NCI-H128 (cell line): ENCODE measurements around the gene RAB25.
A peak's percentile ranks its signal among the peaks of the same experiment; 100 is the strongest.
"Not testable (repeated sequence)": the region's sequence is repeated elsewhere in the genome, so short reads cannot be mapped to it uniquely, and the experiment has no call there.

Experiments
- DNase-seq: peaks from one replicate; lab custom pipeline; 2025; ENCODE audit not compliant: unreplicated experiment; lab: John Stamatoyannopoulos, UW

Gene RAB25

DNA sequence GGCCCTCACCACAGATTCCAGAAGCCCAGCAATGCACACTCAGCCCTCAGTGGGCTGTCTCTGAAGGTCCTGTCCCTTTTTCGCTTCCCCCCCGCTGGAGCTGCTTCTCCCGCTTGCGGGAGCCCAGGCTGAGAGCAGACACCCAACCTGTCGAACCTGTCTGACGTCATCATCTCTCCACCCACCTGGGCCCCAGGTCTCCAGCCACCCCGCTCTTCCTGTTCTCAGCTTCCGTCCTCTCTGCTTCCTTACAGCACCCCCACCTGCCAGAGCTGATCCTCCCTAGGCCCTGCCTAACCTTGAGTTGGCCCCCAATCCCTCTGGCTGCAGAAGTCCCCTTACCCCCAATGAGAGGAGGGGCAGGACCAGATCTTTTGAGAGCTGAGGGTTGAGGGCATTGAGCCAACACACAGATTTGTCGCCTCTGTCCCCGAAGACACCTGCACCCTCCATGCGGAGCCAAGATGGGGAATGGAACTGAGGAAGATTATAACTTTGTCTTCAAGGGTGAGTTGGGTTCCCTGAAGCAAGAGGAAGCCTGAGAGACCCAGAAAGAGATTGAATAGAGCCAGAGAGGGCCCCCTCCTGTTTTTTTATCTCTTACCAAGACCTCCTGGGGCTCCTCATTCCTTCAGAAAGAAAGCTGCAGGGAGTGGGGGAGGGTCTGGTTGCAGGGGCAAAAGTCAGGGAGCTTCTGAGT, at the start of gene RAB25:
Gene RAB25, plus strand, starts transcription at position 224 of the 700 bp plus-strand sequence. Its CDS starts 241 bp downstream, at position 465.
- DNase-seq = no peak

GRCh38 chr1:156012051-156012817, 48.7 kb upstream of the RAB25 start:
- no peak for DNase-seq

DNA sequence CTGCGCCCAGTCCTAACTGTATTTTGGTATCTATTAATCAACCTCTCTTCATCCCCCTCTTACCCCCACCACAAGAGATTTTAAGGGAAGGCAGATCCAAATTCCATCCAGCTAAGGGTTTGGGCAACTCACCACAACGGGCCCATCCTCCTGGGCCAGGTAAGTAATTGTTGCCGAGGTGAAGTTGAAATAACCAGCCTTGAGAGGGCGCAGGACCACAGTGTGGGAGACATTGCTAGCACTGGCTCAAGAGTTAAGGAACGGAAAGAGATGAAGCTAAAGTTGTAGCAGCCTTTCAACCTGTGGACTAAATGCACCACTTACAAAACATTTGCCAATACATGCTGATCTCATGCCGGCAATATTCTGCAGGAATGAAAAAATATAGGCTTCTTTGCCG, 46.1 kb upstream of the RAB25 start:
- no peak for DNase-seq

DNA sequence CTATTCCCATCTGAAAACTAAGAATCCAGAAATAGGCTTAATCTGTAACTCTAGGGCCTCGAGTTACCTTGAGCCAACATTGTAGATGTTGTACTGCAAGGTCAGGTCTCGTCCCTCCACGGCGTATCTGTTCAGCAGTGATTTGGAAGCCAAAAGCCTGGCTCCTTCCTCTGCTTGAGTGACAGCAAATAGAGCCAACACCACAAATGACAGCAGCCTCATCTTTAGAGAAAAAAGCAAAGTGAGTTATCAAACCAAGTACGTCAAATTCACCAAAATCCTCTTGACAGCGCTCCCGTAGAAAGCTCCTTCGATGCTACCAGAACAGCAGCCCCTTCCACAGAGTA, 41.0 kb upstream of the RAB25 start:
- DNase-seq = no peak

DNA sequence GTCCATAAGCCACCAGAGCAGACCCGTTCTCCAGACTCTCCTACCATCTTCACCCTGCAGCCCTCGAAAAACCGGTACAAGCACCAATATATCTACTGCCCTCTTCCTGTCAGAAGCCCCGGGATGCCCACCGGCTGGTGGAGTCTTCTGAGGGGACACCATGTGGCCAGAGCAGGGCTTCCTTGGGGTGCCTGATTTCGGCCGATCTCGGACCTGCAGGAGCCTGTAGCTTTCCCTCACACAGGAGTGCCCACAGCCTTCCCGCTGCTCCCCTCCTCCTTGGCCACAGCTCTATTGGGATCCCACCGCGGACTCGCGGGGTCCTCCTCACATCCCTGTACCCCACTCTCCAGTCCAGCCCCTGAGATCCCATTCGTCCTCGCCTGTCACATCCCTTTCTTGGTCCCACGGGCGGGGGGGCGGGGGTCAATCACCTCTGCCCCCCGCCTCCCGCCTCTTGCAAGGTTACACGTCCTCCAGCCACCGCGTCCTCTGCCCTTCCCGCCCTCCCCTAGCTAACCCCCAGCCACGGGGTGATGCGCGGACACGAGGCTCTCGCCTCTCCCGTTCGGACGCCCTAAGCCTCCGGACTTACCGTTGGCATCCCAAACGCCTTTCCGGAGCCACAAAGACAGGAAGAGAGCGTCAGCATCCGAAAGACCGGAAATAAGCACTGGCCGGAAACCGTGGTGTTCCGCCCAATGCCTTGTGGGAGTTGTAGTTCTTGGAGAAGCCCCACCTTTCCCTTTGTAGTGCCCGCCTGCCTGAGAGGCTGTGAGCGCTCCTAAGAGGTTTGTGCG, 40.5 kb upstream of the RAB25 start, which contains the start of gene SSR2:
Gene SSR2, minus strand, starts transcription at position 659 of the 800 bp plus-strand sequence. CDS start 784 bp downstream, outside the sequence.
- peak; percentile 85 for DNase-seq

DNA sequence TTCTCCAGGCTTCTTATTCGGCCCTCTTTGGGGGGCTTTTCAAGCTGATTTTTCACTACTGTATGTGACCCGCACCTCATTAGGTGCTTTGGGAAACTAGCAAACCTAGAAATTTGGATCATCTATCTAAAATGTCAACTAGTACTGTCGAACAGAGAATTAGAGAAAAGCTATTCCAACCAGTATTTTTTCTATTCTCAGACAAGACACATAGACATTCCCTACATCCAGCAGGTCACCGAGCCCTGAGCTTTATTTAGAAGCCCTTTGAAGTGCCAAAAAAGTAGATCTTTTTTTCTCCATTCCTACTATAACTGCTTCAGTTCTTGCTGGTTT, 39.9 kb upstream of the RAB25 start:
- DNase-seq = no peak

GRCh38 chr1:156021954-156022353, 39.0 kb upstream of the RAB25 start:
- DNase-seq = no peak

DNA sequence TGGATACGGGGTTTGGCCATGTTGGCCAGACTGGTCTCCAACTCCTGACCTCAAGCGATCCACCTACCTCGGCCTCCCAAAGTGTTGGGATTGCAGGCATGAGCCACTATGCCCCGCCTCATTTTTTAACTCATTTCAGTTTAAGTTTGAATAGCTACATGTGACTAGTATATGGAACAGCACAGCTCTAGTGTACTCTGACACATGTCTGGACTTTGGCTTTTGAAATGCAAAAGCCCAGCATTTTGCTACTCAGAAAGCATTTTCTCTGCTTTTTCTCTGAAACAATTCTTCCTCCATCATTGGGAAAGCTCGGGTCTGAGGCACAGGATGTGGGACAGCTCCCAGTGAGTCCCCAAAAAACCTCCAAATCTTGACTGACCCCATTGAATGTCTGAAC, 36.2 kb upstream of the RAB25 start:
- no peak for DNase-seq

- no peak for DNase-seq
Measured at GRCh38 chr1:156025876-156026275, 35.1 kb upstream of the RAB25 start.

GRCh38 chr1:156026588-156026987, 34.4 kb upstream of the RAB25 start:
- DNase-seq = no peak

- DNase-seq = no peak
Measured at GRCh38 chr1:156033011-156033410, 27.9 kb upstream of the RAB25 start.

GRCh38 chr1:156034991-156035390, 26.0 kb upstream of the RAB25 start:
- DNase-seq = not testable (repeated sequence)

GRCh38 chr1:156042828-156043227, 18.1 kb upstream of the RAB25 start:
- DNase-seq = no peak

GRCh38 chr1:156045076-156045475, 15.9 kb upstream of the RAB25 start:
- no peak for DNase-seq

- DNase-seq = no peak
Measured at GRCh38 chr1:156048663-156049258, 12.2 kb upstream of the RAB25 start.

- no peak for DNase-seq
Measured at GRCh38 chr1:156050376-156050775, 10.6 kb upstream of the RAB25 start.

GRCh38 chr1:156051011-156051725, 9.8 kb upstream of the RAB25 start:
- no peak for DNase-seq

DNA sequence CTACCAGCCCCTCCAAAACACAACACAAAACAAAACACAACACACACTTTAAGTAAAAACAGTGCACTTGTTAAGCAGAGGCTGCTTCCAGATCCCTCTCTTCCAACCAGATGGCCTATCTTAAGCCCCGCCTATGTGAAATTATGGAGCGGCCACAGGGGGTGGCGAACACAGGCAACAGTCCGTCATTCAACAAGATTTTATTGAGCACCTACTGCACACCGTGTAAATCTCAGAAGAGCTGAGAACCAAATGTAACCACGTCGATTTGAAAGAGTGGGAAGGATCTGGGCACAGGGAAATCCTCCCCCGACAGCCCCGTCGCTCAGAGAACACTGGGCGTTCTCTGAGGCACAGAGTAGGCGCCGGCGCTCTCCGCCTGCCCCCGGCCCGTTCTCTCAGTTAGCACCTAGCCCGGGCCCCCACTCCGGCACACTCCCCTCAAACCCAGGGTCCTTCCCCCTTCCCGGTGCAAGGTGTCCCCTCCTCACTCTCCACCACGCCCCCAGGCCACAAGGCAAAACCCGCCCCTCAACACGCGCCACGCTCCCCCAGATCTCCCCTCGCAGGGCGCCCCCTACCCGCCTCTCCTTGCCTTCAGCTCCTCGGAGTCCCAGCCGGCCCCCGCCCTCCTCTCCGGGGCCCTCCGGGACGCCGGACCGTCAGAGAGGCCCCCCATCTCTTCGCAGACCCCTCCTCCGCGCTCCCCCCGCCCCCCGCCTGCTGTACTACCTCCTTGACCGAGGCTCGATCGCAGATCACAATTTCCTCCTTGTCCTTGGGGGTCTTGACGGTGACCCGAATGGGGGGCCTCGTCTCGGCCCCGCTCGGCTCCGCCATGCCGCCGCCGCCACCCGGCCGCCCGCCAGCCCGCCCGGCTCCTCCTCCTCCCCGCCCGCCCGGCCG, 7.8 kb upstream of the RAB25 start:
- DNase-seq = no peak

- peak; percentile 79 for DNase-seq
Measured at GRCh38 chr1:156053768-156054499, 7.0 kb upstream of the RAB25 start, which contains the start of gene UBQLN4. Gene UBQLN4, minus strand, starts transcription at chr1:156053798. Its CDS starts 97 bp downstream, at chr1:156053701.
